HepG2 (cell line): Measurements from ENCODE around the gene GAD1. TPM values are rescaled to one million over a fixed set of nuclear protein-coding genes. Genes with fewer than 3 reads are reported as not detected.

Experiments used
- ATAC-seq: fragments of 200-7000 bp; cut with Tn5 transposase; 3 replicates; pipeline ENCODE4 v1.9.1; 2020; ENCODE audit warnings: mild to moderate bottlenecking, moderate library complexity
- BruUV-seq: library from RNA; stranded (reverse); fragments of 400-500 nt; replicated peaks from 2 replicates; lab custom pipeline; 2021; lab: Mats Ljungman, UMichigan
- CTCF ChIA-PET: fragments of 300-600 bp; formaldehyde crosslinking; extraction: SDS; loops from one replicate; lab custom pipeline; 2021; ENCODE audit warnings: low total read pairs, inconsistent platforms, low intra/inter-chr PET ratio; lab: Yijun Ruan, JAX
- POLR2A ChIA-PET: fragments of 350-600 bp; sonication (Branson Sonifier 250); formaldehyde crosslinking; loops from one replicate; lab custom pipeline; 2020; ENCODE audit warnings: antibody characterized with exemption, inconsistent platforms; lab: Yijun Ruan, JAX
- DNase-seq: peaks from one replicate; pipeline ENCODE4 v3.0.0-alpha.2; 2015; ENCODE audit warnings: low spot score
- FAIRE-seq: peaks from 3 replicates; lab custom pipeline; 2011; peaks lifted over from hg19 to GRCh38; lab: Jason Lieb, UNC
- H2AFZ ChIP-seq: one replicate; pipeline ENCODE4 v1.6.1; 2011; ENCODE audit warnings: low read length, inconsistent platforms
- H3K27ac ChIP-seq: fragments of 300-600 bp; 3 replicates; pipeline ENCODE4 v1.8.0; 2011; ENCODE audit warnings: mixed run types, mild to moderate bottlenecking, mixed read lengths, low read length, inconsistent platforms; ENCODE audit not compliant: insufficient read depth; ENCODE audit errors: extremely low read length
- H3K27me3 ChIP-seq, 2 experiments: fragments of 200-600 bp in 1 of 2; 2 replicates in 1 of 2; 3 replicates in 1 of 2; pipeline versions ENCODE4 v1.6.0 to v1.8.0; 2011; ENCODE audit warnings: low read length in 2 of 2, mild to moderate bottlenecking in 2 of 2, moderate library complexity in 2 of 2, inconsistent platforms in 1 of 2; ENCODE audit not compliant: insufficient read depth in 2 of 2, control insufficient read depth in 1 of 2
- H3K36me3 ChIP-seq, 2 experiments: fragments of 200-600 bp in 1 of 2; replicated peaks in 1 of 2; 2 replicates in 1 of 2; 3 replicates in 1 of 2; pipeline versions ENCODE4 v1.5.1 to v1.8.0; 2011; ENCODE audit warnings: low read length in 2 of 2, inconsistent platforms in 1 of 2; ENCODE audit not compliant: insufficient read depth in 2 of 2, control insufficient read depth in 1 of 2
- H3K4me1 ChIP-seq: 2 replicates; pipeline ENCODE4 v1.5.1; 2012; ENCODE audit warnings: low read length, inconsistent platforms; ENCODE audit not compliant: insufficient read depth
- H3K4me2 ChIP-seq: 2 replicates; pipeline ENCODE4 v1.6.0; 2011; ENCODE audit warnings: low read depth, low read length, inconsistent platforms
- H3K4me3 ChIP-seq, 3 experiments: fragments of 200-600 bp in 1 of 3; sonication (generic), shearing (Covaris generic) in 1 of 3; replicated peaks in 1 of 3; 2 replicates each; pipeline ENCODE4 v1.5.1; 2011 to 2016; ENCODE audit warnings: low read length in 3 of 3, inconsistent platforms in 2 of 3, low read depth in 2 of 3, mild to moderate bottlenecking in 2 of 3, control low read depth in 1 of 3, mixed read lengths in 1 of 3; ENCODE audit not compliant: insufficient read depth in 1 of 3
- H3K79me2 ChIP-seq: one replicate; pipeline ENCODE4 v1.6.1; 2011; ENCODE audit warnings: low read length, inconsistent platforms; ENCODE audit not compliant: insufficient read depth
- H3K9ac ChIP-seq: 2 replicates; pipeline ENCODE4 v1.6.0; 2011; ENCODE audit warnings: mild to moderate bottlenecking, low read depth, low read length, inconsistent platforms; ENCODE audit not compliant: insufficient read depth
- H3K9me3 ChIP-seq: 2 replicates; pipeline ENCODE4 v1.5.1; 2012; ENCODE audit warnings: mild to moderate bottlenecking, low read length
- H4K20me1 ChIP-seq: 2 replicates; pipeline ENCODE4 v1.6.0; 2011; ENCODE audit warnings: inconsistent platforms, mild to moderate bottlenecking, low read length, moderate library complexity; ENCODE audit not compliant: insufficient read depth
- CENPX ChIP-seq: sonication (generic); formaldehyde crosslinking; IDR thresholded peaks from 2 replicates; pipeline ENCODE4 v1.9.0; 2021; ENCODE audit warnings: mild to moderate bottlenecking, missing genetic modification reagents, moderate library complexity
- MAFF ChIP-seq: IDR thresholded peaks from 2 replicates; pipeline ENCODE4 v1.6.1; 2011; ENCODE audit warnings: low read depth, low read length, improper control_type of control experiment
- MAFK ChIP-seq, 2 experiments: IDR thresholded peaks in 1 of 2; conservative IDR thresholded peaks in 1 of 2; 2 replicates each; pipeline ENCODE4 v1.6.1; 2011; ENCODE audit warnings: improper control_type of control experiment in 2 of 2, low read length in 2 of 2
- RNF2 ChIP-seq: fragments of 450-650 bp; conservative IDR thresholded peaks from 2 replicates; pipeline ENCODE4 v1.6.1; 2016; ENCODE audit warnings: low read depth
- SOX6 ChIP-seq, 2 experiments: fragments of 450-650 bp in 1 of 2; sonication (generic) in 1 of 2; formaldehyde crosslinking in 1 of 2; IDR thresholded peaks; 2 replicates each; pipeline versions ENCODE4 v1.4.0 to v1.6.1; 2017 to 2020; ENCODE audit warnings: antibody characterized with exemption in 1 of 2, mild to moderate bottlenecking in 1 of 2, missing genetic modification reagents in 1 of 2
- SP1 ChIP-seq, 2 experiments: fragments of 450-650 bp in 1 of 2; sonication (generic) in 1 of 2; formaldehyde crosslinking in 1 of 2; IDR thresholded peaks; 2 replicates each; pipeline versions ENCODE4 v1.4.0 to v1.6.1; 2016 to 2020; ENCODE audit warnings: missing genetic modification reagents in 1 of 2
- UBTF ChIP-seq: sonication (generic); formaldehyde crosslinking; IDR thresholded peaks from 2 replicates; pipeline ENCODE4 v1.4.0; 2020; ENCODE audit warnings: mild to moderate bottlenecking, missing genetic modification reagents
- ZNF414 ChIP-seq: sonication (generic); formaldehyde crosslinking; IDR thresholded peaks from 2 replicates; pipeline ENCODE4 v1.5.0; 2020; ENCODE audit warnings: missing genetic modification reagents
- ZNF768 ChIP-seq: sonication (generic); formaldehyde crosslinking; IDR thresholded peaks from 2 replicates; pipeline ENCODE4 v1.4.0; 2020; ENCODE audit warnings: missing genetic modification reagents
- ZSCAN5A ChIP-seq: sonication (generic); formaldehyde crosslinking; IDR thresholded peaks from 2 replicates; pipeline ENCODE4 v1.8.0; 2022; ENCODE audit warnings: mild to moderate bottlenecking, missing genetic modification reagents, borderline replicate concordance
- ZZZ3 ChIP-seq: sonication (generic); formaldehyde crosslinking; IDR thresholded peaks from 2 replicates; pipeline ENCODE4 v1.4.0; 2020; ENCODE audit warnings: missing genetic modification reagents, mild to moderate bottlenecking, borderline replicate concordance
- WGBS: methylation state at CpG from one replicate; pipeline ENCODE4 v1.1.6; 2017; ENCODE audit warnings: low lambda C conversion rate; 5-methylcytosine and 5-hydroxymethylcytosine counted together
- in situ Hi-C: cut with HindIII; loops from 2 replicates; pipeline ENCODE4 v1.10.0; 2017; ENCODE audit warnings: low pct_unique_long_range_greater_than_20kb; ENCODE audit not compliant: extremely low pct_ligation_motif_present
- intact Hi-C: fragments of 100-400 bp; cut with micrococcal nuclease; formaldehyde crosslinking; loops from one replicate; pipeline ENCODE4 v1.10.0; 2022; ENCODE audit not compliant: unreplicated experiment
- polyA plus RNA-seq, 8 experiments: library from polyadenylated mRNA; depleted of rRNA in 3 of 8; stranded (reverse) in 7 of 8; unstranded in 1 of 8; fragments of >200 nt; fragmentation: Illumina TruSeq in 4 of 8; extraction: Trizol in 4 of 8; gene quantifications; 2 replicates each; pipeline versions ENCODE4 v1.2.1 to v1.2.3, GENCODE V29; 2011 to 2016; ENCODE audit warnings: low read depth in 4 of 8, missing spikeins in 1 of 8, mixed read lengths in 1 of 8; ENCODE audit not compliant: insufficient read depth in 1 of 8
- total RNA-seq, 5 experiments: library from RNA; depleted of rRNA; stranded (reverse); fragments of >200 nt; fragmentation: Illumina TruSeq; extraction: Trizol; gene quantifications; 2 replicates each; pipeline ENCODE4 v1.2.3, GENCODE V29; 2016; ENCODE audit warnings: low read depth in 1 of 5

Gene GAD1
- total and polyA plus RNA-seq, 2 of the 13 experiments (the other 11 are each of a cell fraction or from before 2014, with no cell fraction given) = 0.09 to 0.13 TPM

GRCh38 chr2:170897108-170897507 lies 80.4 kb downstream of the GAD1 start:
- TF ChIP-seq SP1 (IDR thresholded peaks at IDR 0.05) (no peak), SP1 (CRISPR knock-in tag; IDR thresholded peaks at IDR 0.05) (no peak), MAFF (peak; percentile 83), ZZZ3 (CRISPR knock-in tag) (no peak), UBTF (CRISPR knock-in tag) (no peak), ZNF768 (no peak), ZNF414 (no peak), ZSCAN5A (CRISPR knock-in tag) (no peak), SOX6 (IDR thresholded peaks at IDR 0.05) (no peak), SOX6 (CRISPR knock-in tag; IDR thresholded peaks at IDR 0.05) (no peak), RNF2 (no peak), MAFK (conservative IDR thresholded peaks at IDR 0.05 in 1 of 2, IDR thresholded peaks at IDR 0.05 in 1 of 2; ENCODE audit: low read length in 2 of 2) (peak; percentile 82 to 85), CENPX (CRISPR knock-in tag) (no peak)
- no TSS peak for BruUV-seq
- Histone ChIP-seq H3K27me3 (no peaks in the 10 kb centered on the region), H3K36me3 (no peaks in the 10 kb centered on the region), H3K4me1 (no peaks in the 10 kb centered on the region), H3K4me3 (no peak overlapping the region), H3K9me3 (no peaks in the 10 kb centered on the region), H2AFZ (no peak overlapping the region), H3K79me2 (no peaks in the 10 kb centered on the region), H3K9ac (no peak overlapping the region), H3K4me2 (no peak overlapping the region), H3K27ac (no peak overlapping the region), H4K20me1 (no peaks in the 10 kb centered on the region)
- FAIRE-seq (no peak), DNase-seq (no peak), ATAC-seq (no peak)
- ChIA-PET CTCF (no interaction called here), POLR2A (no interaction called here)
- in situ Hi-C loops (no loop called here), intact Hi-C loops (no loop called here)
- 38% methylated on average over 6 of the region's 6 CpGs for WGBS
